Caco-2 (cell line): Measurements from ENCODE around the gene RTKN. TPM values are rescaled to one million over a fixed set of nuclear protein-coding genes. Genes with fewer than 3 reads are reported as not detected.

ENCODE experiments used
- BruUV-seq: library from RNA; stranded (reverse); fragments of 400-500 nt; replicated peaks from 2 replicates; lab custom pipeline; 2021; lab: Mats Ljungman, UMichigan
- CTCF ChIA-PET: fragments of 300-600 bp; sonication (Branson Sonifier 250); formaldehyde crosslinking; loops from one replicate; lab custom pipeline; 2022; ENCODE audit warnings: antibody characterized with exemption; lab: Charles Lee
- POLR2A ChIA-PET: fragments of 300-600 bp; sonication (Branson Sonifier 250); formaldehyde crosslinking; loops from one replicate; lab custom pipeline; 2022; ENCODE audit warnings: antibody characterized with exemption; lab: Charles Lee
- DNase-seq, 2 experiments: peaks; one replicate each; pipeline versions ENCODE4 v3.0.0 to v3.0.0-alpha.2; 2020 to 2022
- H3K27me3 ChIP-seq: replicated peaks from 2 replicates; pipeline ENCODE4 v1.6.0; 2011; ENCODE audit warnings: low read length; ENCODE audit not compliant: control insufficient read depth, insufficient read depth
- H3K36me3 ChIP-seq: 2 replicates; pipeline ENCODE4 v1.5.1; 2011; ENCODE audit warnings: low read length; ENCODE audit not compliant: control insufficient read depth, insufficient read depth
- H3K4me1 ChIP-seq: fragments of 250-450 bp; sonication (Bioruptor Pico); 2 replicates; pipeline ENCODE4 v1.5.1; 2020; ENCODE audit warnings: mild to moderate bottlenecking
- H3K4me3 ChIP-seq: 2 replicates; pipeline ENCODE4 v1.5.1; 2011; ENCODE audit warnings: low read depth, mild to moderate bottlenecking, control low read depth, low read length
- H3K9me3 ChIP-seq: fragments of 250-450 bp; sonication (Bioruptor Pico); 2 replicates; pipeline ENCODE4 v1.5.1; 2020; ENCODE audit warnings: mild to moderate bottlenecking, moderate library complexity
- H3K27ac Mint-ChIP-seq: one replicate; pipeline ENCODE4 v1.8.0; 2022; ENCODE audit warnings: mixed read lengths; ENCODE audit not compliant: unreplicated experiment
- H3K27me3 Mint-ChIP-seq: one replicate; pipeline ENCODE4 v1.8.0; 2022; ENCODE audit warnings: mixed read lengths; ENCODE audit not compliant: insufficient read depth, unreplicated experiment
- H3K36me3 Mint-ChIP-seq: one replicate; pipeline ENCODE4 v1.8.0; 2022; ENCODE audit warnings: mild to moderate bottlenecking, mixed read lengths; ENCODE audit not compliant: insufficient read depth, unreplicated experiment
- H3K4me1 Mint-ChIP-seq: one replicate; pipeline ENCODE4 v1.8.0; 2022; ENCODE audit warnings: low read depth, mixed read lengths; ENCODE audit not compliant: unreplicated experiment
- H3K4me3 Mint-ChIP-seq: one replicate; pipeline ENCODE4 v1.8.0; 2022; ENCODE audit warnings: mild to moderate bottlenecking, moderate library complexity, mixed read lengths; ENCODE audit not compliant: unreplicated experiment
- H3K9me3 Mint-ChIP-seq: one replicate; pipeline ENCODE4 v1.8.0; 2022; ENCODE audit warnings: mixed read lengths; ENCODE audit not compliant: unreplicated experiment
- intact Hi-C: fragments of 100-400 bp; cut with micrococcal nuclease; formaldehyde crosslinking; loops from one replicate; pipeline ENCODE4 v1.10.0; 2022; ENCODE audit not compliant: unreplicated experiment
- total RNA-seq: library from RNA; stranded (reverse); gene quantifications from 2 replicates; pipeline ENCODE4 v1.2.3, GENCODE V29; 2022
- TF ChIP-seq, protein P1 (sequence below), 2 experiments: fragments of 200-600 bp in 1 of 2; IDR thresholded peaks; 1 replicate in 1 of 2; 2 replicates in 1 of 2; pipeline versions ENCODE4 v1.5.1 to v1.8.0; 2011 to 2022; ENCODE audit warnings: antibody characterized with exemption in 1 of 2, control low read depth in 1 of 2, inconsistent platforms in 1 of 2, low read depth in 1 of 2, low read length in 1 of 2, mild to moderate bottlenecking in 1 of 2, moderate library complexity in 1 of 2; ENCODE audit not compliant: insufficient read depth in 1 of 2, severe bottlenecking in 1 of 2, unreplicated experiment in 1 of 2

RTKN gene
- total RNA-seq, 1 experiment from 2014 or later: 123 TPM

- H3K4me3 Mint-ChIP-seq: no peak overlapping the region
- no peak for DNase-seq
- no TSS peak for BruUV-seq
- peaks cover 11% of the 10 kb centered on the region for H3K27me3 Mint-ChIP-seq
- Histone ChIP-seq H3K9me3 (no peaks in the 10 kb centered on the region), H3K27me3 (no peaks in the 10 kb centered on the region; the same call in 1 of the 2 replicates), H3K4me3 (no peak overlapping the region), H3K36me3 (no peaks in the 10 kb centered on the region), H3K4me1 (no peaks in the 10 kb centered on the region)
- CTCF ChIA-PET: no interaction called here
- intact Hi-C loops: no loop called here
- H3K4me1 Mint-ChIP-seq: no peaks in the 10 kb centered on the region
- TF ChIP-seq, protein P1, sequence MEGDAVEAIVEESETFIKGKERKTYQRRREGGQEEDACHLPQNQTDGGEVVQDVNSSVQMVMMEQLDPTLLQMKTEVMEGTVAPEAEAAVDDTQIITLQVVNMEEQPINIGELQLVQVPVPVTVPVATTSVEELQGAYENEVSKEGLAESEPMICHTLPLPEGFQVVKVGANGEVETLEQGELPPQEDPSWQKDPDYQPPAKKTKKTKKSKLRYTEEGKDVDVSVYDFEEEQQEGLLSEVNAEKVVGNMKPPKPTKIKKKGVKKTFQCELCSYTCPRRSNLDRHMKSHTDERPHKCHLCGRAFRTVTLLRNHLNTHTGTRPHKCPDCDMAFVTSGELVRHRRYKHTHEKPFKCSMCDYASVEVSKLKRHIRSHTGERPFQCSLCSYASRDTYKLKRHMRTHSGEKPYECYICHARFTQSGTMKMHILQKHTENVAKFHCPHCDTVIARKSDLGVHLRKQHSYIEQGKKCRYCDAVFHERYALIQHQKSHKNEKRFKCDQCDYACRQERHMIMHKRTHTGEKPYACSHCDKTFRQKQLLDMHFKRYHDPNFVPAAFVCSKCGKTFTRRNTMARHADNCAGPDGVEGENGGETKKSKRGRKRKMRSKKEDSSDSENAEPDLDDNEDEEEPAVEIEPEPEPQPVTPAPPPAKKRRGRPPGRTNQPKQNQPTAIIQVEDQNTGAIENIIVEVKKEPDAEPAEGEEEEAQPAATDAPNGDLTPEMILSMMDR (IDR thresholded peaks at IDR 0.05; ENCODE audit: insufficient read depth in 1 of 2, low read depth in 1 of 2, low read length in 1 of 2, severe bottlenecking in 1 of 2, unreplicated experiment in 1 of 2): no peak
- POLR2A ChIA-PET: no interaction called here
- H3K36me3 Mint-ChIP-seq: peaks cover 6% of the 10 kb centered on the region
- no peak overlapping the region for H3K27ac Mint-ChIP-seq
- H3K9me3 Mint-ChIP-seq: no peaks in the 10 kb centered on the region
These were observed 34.1 kb downstream of the RTKN start for GRCh38 chr2:74407682-74408081.

GRCh38 chr2:74406035-74406434, 35.7 kb downstream of the RTKN start:
- Histone ChIP-seq H3K27me3 (no peaks in the 10 kb centered on the region; the same call in 1 of the 2 replicates), H3K4me1 (no peaks in the 10 kb centered on the region), H3K36me3 (no peaks in the 10 kb centered on the region), H3K4me3 (no peak overlapping the region), H3K9me3 (no peaks in the 10 kb centered on the region)
- DNase-seq: no peak
- ChIA-PET CTCF (interaction anchor here (0.7 kb wide), 1 partner anchor 14 kb away, joined by 3 read pairs; no protein-coding TSS in a partner anchor), POLR2A (no interaction called here)
- TF ChIP-seq, protein P1 (IDR thresholded peaks at IDR 0.05; ENCODE audit: insufficient read depth in 1 of 2, low read depth in 1 of 2, low read length in 1 of 2, severe bottlenecking in 1 of 2, unreplicated experiment in 1 of 2): no peak
- Mint-ChIP-seq H3K27me3 (peaks cover 16% of the 10 kb centered on the region), H3K4me3 (no peak overlapping the region), H3K36me3 (peaks cover 6% of the 10 kb centered on the region), H3K4me1 (no peaks in the 10 kb centered on the region), H3K9me3 (no peaks in the 10 kb centered on the region), H3K27ac (no peak overlapping the region)
- BruUV-seq: no TSS peak
- intact Hi-C loops: no loop called here

DNA sequence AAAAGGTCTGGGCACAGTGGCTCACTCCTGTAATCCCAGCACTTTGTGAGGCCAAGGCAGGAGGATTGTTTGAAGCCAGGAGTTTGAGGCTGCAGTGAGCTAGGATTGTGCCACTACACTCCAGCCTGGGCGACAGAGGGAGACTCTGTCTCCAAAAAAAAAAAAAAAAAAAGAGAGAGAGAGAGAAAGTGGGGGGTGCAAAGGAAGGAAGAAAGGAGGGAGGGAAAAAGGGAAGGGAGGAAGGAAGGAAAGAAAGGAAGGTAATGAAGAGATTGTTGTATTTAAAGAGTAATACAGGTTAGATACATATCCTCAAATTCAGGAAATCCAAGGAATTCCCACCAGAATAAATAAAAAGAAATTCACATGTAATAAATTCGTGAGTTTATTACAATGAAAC, 39.8 kb downstream of the RTKN start:
- no peak overlapping the region for H3K4me3 ChIP-seq
- BruUV-seq: no TSS peak
- Mint-ChIP-seq H3K4me1 (no peaks in the 10 kb centered on the region), H3K27ac (no peak overlapping the region), H3K9me3 (no peaks in the 10 kb centered on the region), H3K4me3 (no peak overlapping the region), H3K27me3 (peaks cover 4% of the 10 kb centered on the region), H3K36me3 (no peaks in the 10 kb centered on the region)
- no peaks in the 10 kb centered on the region for H3K4me1 ChIP-seq
- no peaks in the 10 kb centered on the region for H3K36me3 ChIP-seq
- ChIA-PET CTCF (interaction anchor here (0.6 to 0.9 kb wide), 3 partner anchors 11 to 1878 kb away, joined by 3 to 4 read pairs (median 3); no protein-coding TSS in a partner anchor), POLR2A (interaction anchor here (0.6 kb wide), 1 partner anchor 185 kb away, joined by 4 read pairs; no protein-coding TSS in a partner anchor)
- intact Hi-C loops: no loop called here
- H3K9me3 ChIP-seq: no peaks in the 10 kb centered on the region
- no peak for DNase-seq
- TF ChIP-seq, protein P1 (IDR thresholded peaks at IDR 0.05; ENCODE audit: insufficient read depth in 1 of 2, low read depth in 1 of 2, low read length in 1 of 2, severe bottlenecking in 1 of 2, unreplicated experiment in 1 of 2): no peak
- H3K27me3 ChIP-seq: no peaks in the 10 kb centered on the region
